ENCODE data around the gene MAF. TPM values are rescaled to one million over a fixed set of nuclear protein-coding genes. Genes with fewer than 3 reads are reported as not detected.

Gene MAF
- total and polyA plus RNA-seq, 2 of the 4 experiments (the other 2 are of a cell fraction), result under 0.01 to 0.02 TPM

GRCh38 chr16:79554912-79555311 is 45.6 kb downstream of the MAF start:
- Histone ChIP-seq H4K91ac (ENCODE audit: insufficient read depth, low read depth, low read length) (no peak overlapping the region), H2AFZ (replicated peaks; ENCODE audit: low read length, poor library complexity) (no peak overlapping the region), H3K4me1 (ENCODE audit: control insufficient read depth, insufficient read depth, low read length) (no peaks in the 10 kb centered on the region), H4K8ac (ENCODE audit: low read depth in 2 of 2, low read length in 2 of 2) (no peak overlapping the region), H2BK20ac (ENCODE audit: low read depth, low read length) (no peak overlapping the region), H3K27ac (ENCODE audit: insufficient read depth, low read length) (no peak overlapping the region), H3K9me3 (ENCODE audit: control insufficient read depth, insufficient read depth, low read length) (peaks cover 18% of the 10 kb centered on the region), H3K4ac (ENCODE audit: low read depth, low read length) (no peak overlapping the region), H3K79me1 (ENCODE audit: low read depth in 1 of 2, low read length in 2 of 2) (no peaks in the 10 kb centered on the region), H2BK5ac (ENCODE audit: low read depth, low read length, poor library complexity, severe bottlenecking) (no peak overlapping the region), H3K27me3 (ENCODE audit: control insufficient read depth, insufficient read depth, low read length) (no peaks in the 10 kb centered on the region), H2AK5ac (ENCODE audit: low read depth, low read length) (no peak overlapping the region), H3K9me1 (ENCODE audit: insufficient read depth, low read length) (no peaks in the 10 kb centered on the region), H3K36me3 (ENCODE audit: control insufficient read depth, insufficient read depth, low read length) (no peaks in the 10 kb centered on the region), H2BK15ac (ENCODE audit: low read depth, low read length) (no peak overlapping the region), H3K23ac (ENCODE audit: low read depth, low read length) (no peak overlapping the region), H2BK120ac (ENCODE audit: low read depth, low read length) (no peak overlapping the region), H3K18ac (ENCODE audit: low read depth, low read length) (no peak overlapping the region), H3K14ac (replicated peaks; ENCODE audit: low read depth, low read length) (no peak overlapping the region), H4K5ac (ENCODE audit: low read depth, low read length) (no peak overlapping the region), H4K20me1 (ENCODE audit: insufficient read depth, low read length) (no peaks in the 10 kb centered on the region), H3K56ac (ENCODE audit: extremely low read depth, insufficient read depth, low read length) (no peak overlapping the region), H3K9ac (ENCODE audit: low read depth, low read length) (no peak overlapping the region), H3K4me2 (ENCODE audit: low read depth, low read length) (no peak overlapping the region), H3K4me3 (ENCODE audit: insufficient read depth, low read depth, low read length) (no peak overlapping the region), H2AK9ac (replicated peaks; ENCODE audit: low read depth, low read length, poor library complexity) (no peak overlapping the region)
- no peak for TF ChIP-seq RCOR1 (IDR thresholded peaks at IDR 0.05; ENCODE audit: insufficient replicate concordance, low read length)
- TF ChIP-seq FOS (IDR thresholded peaks at IDR 0.05; ENCODE audit: low read depth, low read length), result no peak
- no peak for TF ChIP-seq BHLHE40 (IDR thresholded peaks at IDR 0.05; ENCODE audit: low read depth, low read length)
- ATAC-seq (ENCODE audit: low read depth) (no peak), DNase-seq (no peak)
- intact Hi-C loops (cut with micrococcal nuclease), result no loop called here
- in situ Hi-C loops (cut with MboI; ENCODE audit: low sequenced_read_pairs), result no loop called here
- ChIA-PET CTCF (no interaction called here), POLR2A (ENCODE audit: unreplicated experiment) (no interaction called here)
- dilution Hi-C loops (cut with HindIII; ENCODE audit: low sequenced_read_pairs, unreplicated experiment), result no loop called here
- no TSS peak for BruUV-seq (replicated peaks)

Data from IMR-90 (cell line).